Stimulated activated CD8-positive, alpha-beta memory T cell treated with anti-CD3 and anti-CD28 coated beads, Interleukin-4, amount 100 ng/mL, for 24 hours (primary cell): ENCODE measurements around the gene INPP5E.

Source experiments
- DNase-seq: peaks from one replicate; pipeline ENCODE4 v3.0.0-alpha.2; 2020; ENCODE audit warnings: low read depth

The INPP5E gene, protein sequence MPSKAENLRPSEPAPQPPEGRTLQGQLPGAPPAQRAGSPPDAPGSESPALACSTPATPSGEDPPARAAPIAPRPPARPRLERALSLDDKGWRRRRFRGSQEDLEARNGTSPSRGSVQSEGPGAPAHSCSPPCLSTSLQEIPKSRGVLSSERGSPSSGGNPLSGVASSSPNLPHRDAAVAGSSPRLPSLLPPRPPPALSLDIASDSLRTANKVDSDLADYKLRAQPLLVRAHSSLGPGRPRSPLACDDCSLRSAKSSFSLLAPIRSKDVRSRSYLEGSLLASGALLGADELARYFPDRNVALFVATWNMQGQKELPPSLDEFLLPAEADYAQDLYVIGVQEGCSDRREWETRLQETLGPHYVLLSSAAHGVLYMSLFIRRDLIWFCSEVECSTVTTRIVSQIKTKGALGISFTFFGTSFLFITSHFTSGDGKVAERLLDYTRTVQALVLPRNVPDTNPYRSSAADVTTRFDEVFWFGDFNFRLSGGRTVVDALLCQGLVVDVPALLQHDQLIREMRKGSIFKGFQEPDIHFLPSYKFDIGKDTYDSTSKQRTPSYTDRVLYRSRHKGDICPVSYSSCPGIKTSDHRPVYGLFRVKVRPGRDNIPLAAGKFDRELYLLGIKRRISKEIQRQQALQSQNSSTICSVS

DNA sequence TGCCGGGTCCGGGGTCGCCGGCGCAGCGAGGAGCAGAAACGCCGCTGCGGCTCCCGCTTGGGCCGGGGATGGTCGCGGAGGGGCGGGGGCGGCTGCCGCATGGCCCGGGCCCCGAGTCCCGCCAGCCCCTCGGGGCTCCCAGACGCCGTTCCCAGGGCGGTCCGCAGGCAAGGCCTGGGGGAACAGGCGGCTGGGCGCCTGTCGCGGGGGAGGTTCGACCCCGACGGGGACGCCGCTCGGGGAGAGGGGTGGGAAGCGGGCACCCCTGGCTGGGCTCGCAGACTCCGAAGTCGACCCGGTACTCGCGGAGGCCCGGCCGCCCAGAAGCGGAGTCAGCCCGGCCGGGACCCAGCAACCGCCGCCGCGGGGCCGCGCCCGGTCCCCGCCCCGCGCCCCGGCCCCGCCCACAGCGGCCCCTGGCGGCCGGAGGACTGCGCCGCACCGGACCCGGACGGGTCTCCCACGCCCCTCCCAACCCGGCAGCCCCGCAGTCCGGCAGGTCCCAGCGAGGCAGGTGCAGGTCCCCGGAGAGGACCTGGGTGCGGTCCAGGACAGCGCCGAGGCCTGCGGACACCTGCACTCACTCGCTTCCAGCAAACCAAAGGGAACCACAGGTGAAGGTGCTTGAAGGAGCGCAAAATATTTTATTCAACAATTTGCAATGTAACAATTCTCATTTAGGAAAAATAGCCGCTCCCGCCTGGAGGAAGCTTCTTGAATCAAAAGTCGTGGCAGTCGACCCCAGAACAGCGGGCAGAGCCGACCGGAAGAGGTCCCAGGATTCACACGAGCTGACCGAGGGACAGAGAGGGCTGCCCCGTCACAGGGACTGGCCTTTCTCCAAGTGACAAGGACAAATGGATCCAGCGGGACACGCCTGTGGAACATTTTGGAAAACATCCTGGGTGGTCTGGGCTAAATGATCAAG, at the start of gene INPP5E:
Gene INPP5E, minus strand, starts transcription at position 365 of the 928 bp plus-strand sequence. CDS start 426 bp downstream, outside the sequence.
- peak; percentile 71 for DNase-seq

- DNase-seq: peak; percentile 54
Observed at GRCh38 chr9:136488247-136489214, 48.9 kb upstream of the INPP5E start.

DNA sequence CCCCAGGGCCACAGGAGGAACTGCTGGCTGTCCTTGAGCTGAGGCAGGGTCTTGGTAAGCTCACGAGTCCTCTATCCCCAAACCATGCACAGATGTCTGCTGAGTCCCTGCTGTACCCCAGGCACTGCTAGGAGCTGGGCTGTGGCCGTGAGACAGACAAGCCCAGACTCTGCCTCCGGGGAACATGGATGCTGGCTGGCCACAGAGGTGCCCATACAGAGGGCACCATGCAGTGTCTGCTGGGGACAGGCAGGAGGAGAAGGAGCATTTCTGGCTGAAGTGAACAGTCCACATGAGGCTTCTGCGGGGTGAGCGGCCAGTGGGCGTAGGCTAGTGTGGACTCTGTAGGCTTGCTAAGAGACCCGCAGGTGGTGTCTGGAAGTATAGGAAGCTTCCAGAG, 48.0 kb upstream of the INPP5E start:
- DNase-seq: no peak

DNA sequence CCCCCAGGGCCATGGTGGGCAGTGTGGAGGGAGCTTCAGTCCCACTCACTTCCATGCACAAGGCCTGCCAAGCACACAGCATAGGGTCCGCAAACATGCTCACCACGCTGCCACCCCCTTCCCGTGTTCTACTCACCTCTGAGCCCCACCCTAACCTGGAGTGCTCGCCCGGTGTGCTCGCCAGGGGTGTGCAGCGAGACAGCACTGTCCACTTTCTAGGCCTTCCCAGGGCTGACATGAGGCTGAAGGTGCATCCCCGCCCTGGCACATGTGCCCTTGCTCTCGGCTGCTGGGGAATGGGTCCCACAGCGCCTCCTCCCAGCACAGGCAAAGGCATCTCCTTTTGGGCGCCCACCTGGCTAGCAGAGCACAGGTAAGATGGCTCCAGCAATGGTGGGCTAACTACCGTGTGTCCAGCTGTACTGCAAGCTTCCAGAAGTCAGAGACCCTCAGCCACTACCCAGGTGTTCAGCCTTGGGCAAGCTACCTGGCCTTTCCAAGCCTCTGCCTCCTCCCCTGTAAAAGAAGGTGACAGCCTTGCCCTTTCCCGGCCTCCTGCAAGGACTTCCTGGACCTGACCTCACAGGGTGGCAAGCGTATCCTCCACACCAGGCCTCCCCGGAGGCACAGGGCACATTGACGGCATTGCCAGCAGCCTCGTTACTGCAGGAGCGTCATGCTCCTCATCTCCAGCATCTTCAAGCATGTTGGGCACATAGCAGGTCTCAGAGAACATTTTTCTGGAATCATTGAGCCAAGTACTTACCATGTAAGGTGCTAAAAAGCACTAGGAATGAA, 47.4 kb upstream of the INPP5E start:
- no peak for DNase-seq

- no peak for DNase-seq
Observed at GRCh38 chr9:136486131-136486530, 46.5 kb upstream of the INPP5E start.

GRCh38 chr9:136485049-136486045, 45.7 kb upstream of the INPP5E start:
- DNase-seq: peak; percentile 73

DNA sequence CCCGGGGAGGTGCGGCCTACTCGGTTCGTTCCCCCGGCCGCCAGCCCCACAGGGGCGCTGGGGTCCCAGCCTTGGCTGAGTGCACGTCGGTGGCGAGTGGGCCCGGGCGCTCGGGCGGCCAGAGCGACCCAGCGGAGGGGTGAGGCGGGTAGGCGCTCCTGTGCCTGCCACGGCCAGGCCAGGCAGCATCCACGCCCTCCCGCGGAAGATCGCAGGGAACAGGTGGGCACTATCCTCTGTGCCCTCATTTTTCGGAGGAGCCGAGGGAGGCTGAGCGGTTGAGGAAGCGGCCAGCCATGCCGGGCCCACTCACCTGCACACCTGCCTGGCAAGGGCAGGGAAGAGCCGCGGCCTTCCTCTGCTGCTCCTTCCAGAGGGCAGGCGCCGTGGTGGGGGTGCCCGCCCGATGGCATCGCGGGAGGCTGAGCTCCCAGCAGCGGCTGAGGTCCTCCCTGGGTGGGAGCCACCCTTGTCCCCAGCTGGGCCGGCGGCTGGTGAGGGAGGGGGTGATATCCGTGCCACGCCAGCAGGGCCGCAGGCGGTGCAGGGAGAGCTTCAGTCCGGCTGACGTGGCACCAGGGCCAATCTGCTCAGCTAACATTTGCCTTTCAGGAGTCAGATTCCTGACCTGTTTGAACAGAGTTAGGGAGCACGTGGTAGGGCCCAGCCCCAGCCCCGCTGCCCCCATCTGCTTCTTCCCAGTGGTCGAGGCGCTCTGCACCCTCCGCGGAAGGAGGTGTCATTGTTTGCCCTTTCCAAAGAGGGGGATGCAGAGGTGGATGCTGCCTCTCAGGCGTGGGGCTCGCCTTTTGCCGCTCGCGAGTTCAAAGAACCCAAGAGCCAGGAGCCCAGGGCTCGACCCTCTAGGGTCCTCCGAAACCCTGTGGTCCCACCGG, 44.8 kb upstream of the INPP5E start:
- DNase-seq: no peak

- peak; percentile 95 for DNase-seq
Observed at GRCh38 chr9:136483589-136484152, 44.0 kb upstream of the INPP5E start.

GRCh38 chr9:136482793-136483588, 43.3 kb upstream of the INPP5E start, which contains the start of gene SEC16A:
Gene SEC16A (minus strand): TSS chr9:136483040. CDS start chr9:136477615, 5,425 bp downstream.
- peak; percentile 99 for DNase-seq

DNA sequence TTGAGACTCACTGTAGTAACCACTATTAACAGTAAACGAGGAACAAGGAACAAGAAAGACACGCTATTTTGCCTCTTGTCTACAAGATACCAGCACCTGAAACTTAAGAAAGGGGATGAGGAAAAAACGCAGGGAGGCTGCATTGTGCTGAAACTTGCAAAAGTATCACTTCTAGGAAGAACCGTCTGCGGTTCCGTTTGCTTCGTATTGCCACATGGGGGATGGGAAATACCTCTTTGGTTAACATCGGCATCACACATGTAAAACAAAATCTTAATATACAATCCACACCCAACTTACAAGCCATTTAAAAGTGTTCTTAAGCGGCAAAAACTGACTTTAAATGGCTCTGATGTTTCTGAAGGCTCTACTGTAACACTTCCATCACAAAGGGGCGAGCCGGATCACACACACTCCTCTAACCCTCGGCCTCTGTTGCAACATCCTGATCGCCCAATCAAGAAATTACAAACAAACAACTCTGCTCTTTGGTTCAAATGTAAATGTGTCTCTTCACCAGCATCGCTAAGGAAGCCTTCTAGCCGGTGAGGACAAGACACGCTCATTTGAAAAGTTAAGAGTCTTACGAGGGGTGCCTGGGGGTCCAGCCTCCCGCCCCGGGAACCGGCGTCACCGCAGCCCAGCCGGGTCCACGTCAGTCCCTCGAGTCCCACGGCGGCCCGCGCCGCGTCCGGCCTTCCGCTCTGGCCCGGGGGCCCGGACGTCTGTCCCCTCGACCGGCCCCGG, 42.6 kb upstream of the INPP5E start:
- DNase-seq: no peak

DNA sequence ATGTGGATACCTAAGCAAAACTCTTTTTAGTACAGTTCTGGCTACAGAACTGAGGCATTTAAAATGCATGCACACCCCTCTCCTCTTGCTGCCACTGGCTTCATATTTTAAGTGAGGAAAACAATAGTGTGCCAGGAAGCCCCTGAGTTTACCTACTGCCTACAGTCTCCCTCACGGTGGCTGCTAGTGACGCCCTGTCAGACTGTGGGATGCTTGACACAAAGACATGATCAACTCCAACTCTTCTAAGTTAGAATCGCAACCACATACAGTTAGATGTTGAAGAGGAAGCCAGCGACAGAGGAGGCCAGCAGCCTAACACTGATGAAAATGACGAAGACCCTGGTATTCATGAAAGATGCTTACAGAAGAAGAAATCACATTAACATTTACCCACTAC, 41.9 kb upstream of the INPP5E start:
- DNase-seq: no peak

DNA sequence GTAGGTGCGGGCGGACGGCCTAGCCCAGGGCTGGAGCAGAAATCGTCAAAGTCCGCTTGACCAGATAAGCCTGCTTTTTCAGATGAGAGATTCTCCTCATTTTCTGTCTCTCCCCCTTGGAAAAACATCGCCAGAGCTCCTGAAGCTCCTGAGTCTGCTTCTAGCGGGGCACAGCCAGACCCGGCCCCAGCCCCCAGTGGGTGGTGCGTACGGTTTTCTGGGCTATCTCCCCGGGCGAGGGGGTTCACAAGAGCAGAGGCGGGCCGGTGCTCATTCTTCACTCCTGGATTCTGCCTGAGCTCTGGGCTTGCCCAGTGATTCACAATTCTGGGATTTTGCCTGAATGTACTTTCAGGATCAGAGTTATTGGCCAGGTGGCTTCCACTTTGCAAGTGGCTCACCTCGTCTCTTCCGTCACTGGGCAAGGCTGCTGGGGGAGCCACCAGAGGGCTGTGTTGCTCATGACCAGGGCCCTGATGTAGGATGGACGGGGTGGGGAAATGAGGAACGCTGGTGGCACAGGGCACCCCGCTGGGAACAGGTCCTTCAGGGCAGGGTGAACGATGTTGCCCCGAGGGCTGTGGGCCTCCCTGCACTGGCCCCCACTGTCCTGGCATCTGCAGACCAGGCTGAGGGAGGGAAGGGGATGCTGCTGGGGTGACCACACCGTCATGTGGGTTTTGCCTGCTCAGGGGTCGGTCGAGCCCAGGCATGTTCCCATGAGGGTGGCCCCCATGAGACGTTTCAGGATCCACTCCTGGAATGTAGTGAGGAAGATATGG, 36.9 kb upstream of the INPP5E start:
- DNase-seq: no peak

- DNase-seq: no peak
Observed at GRCh38 chr9:136474974-136475865, 35.6 kb upstream of the INPP5E start.

GRCh38 chr9:136474021-136474640, 34.5 kb upstream of the INPP5E start:
- DNase-seq: no peak
